GM12892 (cell line): Measurements from ENCODE around the gene TK2.

Source experiments
- POLR2A ChIP-seq: IDR thresholded peaks from 2 replicates; pipeline ENCODE4 v1.6.1; 2011; ENCODE audit warnings: low read depth, low read length, control low read depth
- POLR2AphosphoS5 ChIP-seq: IDR thresholded peaks from 2 replicates; pipeline ENCODE4 v1.6.1; 2011; ENCODE audit warnings: low read depth, low read length, control low read depth

DNA sequence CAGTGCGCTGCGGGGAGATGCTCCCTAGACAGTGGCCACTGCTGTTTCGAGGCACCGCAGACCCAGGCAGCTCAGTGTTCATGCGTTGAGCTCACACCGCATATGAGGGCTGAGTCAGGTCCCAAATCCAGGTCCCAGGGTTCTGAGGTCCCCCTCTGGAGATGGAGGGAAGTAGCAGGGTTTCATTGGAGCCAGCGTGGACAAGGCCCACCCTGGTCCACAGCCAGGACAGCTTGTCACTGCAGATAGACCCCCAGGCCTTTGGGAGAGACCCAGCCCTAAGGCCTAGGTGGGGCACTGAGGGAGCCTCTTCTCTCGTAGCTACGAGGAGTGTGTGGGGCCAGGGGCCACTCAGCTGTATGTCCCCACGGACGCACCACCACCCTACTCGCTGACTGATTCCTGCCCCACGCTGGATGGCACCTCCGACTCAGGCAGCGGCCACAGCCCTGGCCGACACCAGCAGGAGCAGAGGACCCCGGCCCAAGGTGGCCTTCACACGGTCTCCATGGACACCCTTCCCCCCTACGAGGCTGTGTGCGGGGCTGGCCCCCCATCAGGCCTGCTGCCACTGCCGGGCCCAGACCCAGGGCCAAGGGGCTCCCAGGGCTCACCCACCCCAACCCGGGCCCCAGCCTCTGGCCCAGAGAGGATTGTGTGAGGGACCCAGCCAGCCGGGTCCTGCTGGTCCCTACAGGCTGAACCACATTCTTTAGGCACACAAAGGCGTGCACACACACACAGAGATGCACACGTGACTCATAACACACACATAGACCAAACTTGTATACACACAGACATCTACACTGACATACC, 69.4 kb downstream of the TK2 start:
- TF ChIP-seq POLR2A (no peak), POLR2AphosphoS5 (no peak)
